RWPE1 (cell line): ENCODE results near the gene ABHD13.
"Not testable (repeated sequence)": the region's sequence is repeated elsewhere in the genome, so short reads cannot be mapped to it uniquely, and the experiment has no call there.

Source experiments
- CTCF ChIA-PET: fragments of 350-600 bp; sonication (Branson Sonifier 250); formaldehyde crosslinking; extraction: SDS; loops from one replicate; lab custom pipeline; 2021; lab: Yijun Ruan, JAX
- POLR2A ChIA-PET: fragments of 400-600 bp; formaldehyde crosslinking; extraction: SDS; loops from one replicate; lab custom pipeline; 2020; ENCODE audit warnings: antibody characterized with exemption; ENCODE audit not compliant: low non-redundant PET; lab: Yijun Ruan, JAX
- DNase-seq: peaks from one replicate; pipeline ENCODE4 v3.0.0; 2012; ENCODE audit warnings: low spot score
- H3K27ac ChIP-seq: fragments of 450-650 bp; 2 replicates; pipeline ENCODE4 v1.5.1; 2017
- TF ChIP-seq, protein P1 (sequence below): fragments of 450-650 bp; conservative IDR thresholded peaks from 2 replicates; pipeline ENCODE4 v1.5.1; 2017; ENCODE audit warnings: low read depth, mild to moderate bottlenecking

ABHD13 gene

DNA sequence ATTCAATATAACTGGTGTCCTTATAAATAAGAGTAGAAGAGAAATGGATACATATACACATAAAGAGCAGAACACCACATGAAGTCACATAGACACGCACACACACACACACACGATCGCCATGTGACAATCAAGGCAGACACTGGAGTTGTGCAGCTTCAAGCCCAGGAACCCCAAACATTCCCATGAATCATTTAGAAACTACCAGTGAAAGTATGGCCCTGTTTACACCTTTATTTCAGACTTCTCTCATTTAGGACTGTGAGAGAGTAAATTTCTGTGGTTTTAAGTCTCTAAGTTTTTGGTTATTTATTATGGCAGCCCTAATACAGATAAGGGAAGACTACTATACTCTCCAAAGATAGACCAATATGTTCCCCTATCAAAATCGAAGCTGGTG is 31.0 kb downstream of the ABHD13 start:
- no peak overlapping the region for H3K27ac ChIP-seq
- ChIA-PET POLR2A (no interaction called here), CTCF (no interaction called here)
- no peak for DNase-seq
- TF ChIP-seq, protein P1, sequence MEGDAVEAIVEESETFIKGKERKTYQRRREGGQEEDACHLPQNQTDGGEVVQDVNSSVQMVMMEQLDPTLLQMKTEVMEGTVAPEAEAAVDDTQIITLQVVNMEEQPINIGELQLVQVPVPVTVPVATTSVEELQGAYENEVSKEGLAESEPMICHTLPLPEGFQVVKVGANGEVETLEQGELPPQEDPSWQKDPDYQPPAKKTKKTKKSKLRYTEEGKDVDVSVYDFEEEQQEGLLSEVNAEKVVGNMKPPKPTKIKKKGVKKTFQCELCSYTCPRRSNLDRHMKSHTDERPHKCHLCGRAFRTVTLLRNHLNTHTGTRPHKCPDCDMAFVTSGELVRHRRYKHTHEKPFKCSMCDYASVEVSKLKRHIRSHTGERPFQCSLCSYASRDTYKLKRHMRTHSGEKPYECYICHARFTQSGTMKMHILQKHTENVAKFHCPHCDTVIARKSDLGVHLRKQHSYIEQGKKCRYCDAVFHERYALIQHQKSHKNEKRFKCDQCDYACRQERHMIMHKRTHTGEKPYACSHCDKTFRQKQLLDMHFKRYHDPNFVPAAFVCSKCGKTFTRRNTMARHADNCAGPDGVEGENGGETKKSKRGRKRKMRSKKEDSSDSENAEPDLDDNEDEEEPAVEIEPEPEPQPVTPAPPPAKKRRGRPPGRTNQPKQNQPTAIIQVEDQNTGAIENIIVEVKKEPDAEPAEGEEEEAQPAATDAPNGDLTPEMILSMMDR: no peak

DNA sequence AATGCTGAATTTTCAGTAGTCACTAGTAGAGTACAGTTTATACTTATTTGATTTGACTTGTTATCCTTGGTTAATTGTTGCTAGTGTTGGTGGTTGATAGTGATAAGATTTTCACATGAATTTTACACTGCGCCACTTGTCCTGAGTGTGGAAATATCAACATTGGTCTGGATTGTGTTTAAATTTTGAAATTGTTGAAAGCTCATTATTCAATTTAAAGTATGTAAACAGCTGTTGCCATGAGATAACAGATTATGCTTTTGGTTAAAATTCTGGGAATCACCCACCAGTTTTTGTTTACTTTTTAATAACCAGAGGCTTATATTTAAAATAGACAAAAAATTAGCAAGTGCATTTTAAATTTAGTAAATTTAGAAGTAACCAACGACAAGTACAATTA is 39.1 kb downstream of the ABHD13 start:
- no peak overlapping the region for H3K27ac ChIP-seq
- ChIA-PET CTCF (interaction anchor here (0.6 kb wide), 1 partner anchor 203 kb away, joined by 3 read pairs; no protein-coding TSS in a partner anchor), POLR2A (no interaction called here)
- TF ChIP-seq, protein P1: no peak
- DNase-seq: no peak

DNA sequence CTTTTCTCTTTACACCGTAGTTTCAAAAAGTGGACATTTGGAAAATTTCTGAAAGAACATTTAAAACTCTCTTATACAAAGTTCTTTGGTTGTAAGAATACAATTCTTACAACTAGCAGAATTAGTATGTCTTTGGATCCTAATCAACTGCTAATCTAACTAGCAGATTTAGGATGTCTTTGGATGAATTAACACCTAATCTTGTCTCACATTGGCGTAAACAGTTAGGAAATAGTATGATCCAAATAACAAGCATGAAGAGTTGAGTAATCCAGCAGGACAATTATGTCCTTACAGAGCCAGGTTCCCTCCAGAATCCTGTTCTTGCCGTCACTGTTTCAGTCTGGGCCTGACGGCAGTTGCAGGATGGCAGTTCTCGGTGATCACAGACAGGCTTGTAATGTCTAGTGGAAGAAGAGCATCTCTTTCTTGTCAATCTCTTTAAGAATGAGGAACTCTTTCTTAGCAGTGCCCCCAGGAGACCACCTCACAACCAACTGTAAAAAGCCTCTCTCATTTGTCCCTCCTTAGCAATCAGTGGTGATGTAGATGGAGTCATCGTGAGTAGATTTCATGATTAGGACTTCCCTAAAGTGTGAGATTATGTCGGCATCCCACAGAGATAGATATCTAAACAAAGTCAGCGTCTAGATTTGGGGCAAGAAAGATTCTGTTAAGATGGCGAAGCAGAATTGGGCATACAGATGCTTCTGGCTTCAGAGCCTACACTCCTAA is 45.6 kb downstream of the ABHD13 start:
- POLR2A ChIA-PET: no interaction called here
- no peak for DNase-seq
- CTCF ChIA-PET: no interaction called here
- TF ChIP-seq, protein P1: no peak
- H3K27ac ChIP-seq: no peak overlapping the region

DNA sequence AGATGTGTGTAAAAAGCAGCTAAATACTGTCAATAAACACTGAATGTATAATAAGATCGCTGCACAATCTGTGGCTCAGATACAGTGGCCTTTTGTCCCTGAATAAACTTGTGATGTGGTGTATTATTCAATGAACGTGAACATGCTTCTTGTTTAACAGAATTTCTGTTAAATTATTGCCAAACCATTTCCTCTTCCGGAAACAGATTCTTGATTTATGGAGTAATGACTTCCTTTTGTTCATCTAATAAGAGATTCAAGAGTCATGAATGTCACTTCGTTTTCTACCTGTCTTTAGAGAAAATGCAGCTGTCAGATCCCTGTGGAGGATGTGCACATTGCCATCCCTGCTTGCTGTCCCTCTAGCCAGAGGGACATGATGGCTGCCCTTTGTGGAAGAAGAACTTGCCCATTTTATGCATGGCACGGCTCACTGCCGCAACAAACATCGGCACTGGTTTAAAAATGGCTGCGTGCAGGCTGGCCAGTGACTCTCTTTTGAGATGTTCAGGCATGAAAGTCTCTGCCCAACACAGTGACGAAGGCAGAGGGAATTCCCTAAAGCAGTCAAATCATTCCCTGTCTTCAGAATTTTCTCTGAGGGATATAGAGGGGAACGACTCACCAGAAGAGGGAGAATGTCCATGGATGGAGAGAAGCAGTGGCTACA is 48.3 kb downstream of the ABHD13 start:
- DNase-seq: no peak
- ChIA-PET CTCF (no interaction called here), POLR2A (no interaction called here)
- no peak overlapping the region for H3K27ac ChIP-seq
- TF ChIP-seq, protein P1: no peak

DNA sequence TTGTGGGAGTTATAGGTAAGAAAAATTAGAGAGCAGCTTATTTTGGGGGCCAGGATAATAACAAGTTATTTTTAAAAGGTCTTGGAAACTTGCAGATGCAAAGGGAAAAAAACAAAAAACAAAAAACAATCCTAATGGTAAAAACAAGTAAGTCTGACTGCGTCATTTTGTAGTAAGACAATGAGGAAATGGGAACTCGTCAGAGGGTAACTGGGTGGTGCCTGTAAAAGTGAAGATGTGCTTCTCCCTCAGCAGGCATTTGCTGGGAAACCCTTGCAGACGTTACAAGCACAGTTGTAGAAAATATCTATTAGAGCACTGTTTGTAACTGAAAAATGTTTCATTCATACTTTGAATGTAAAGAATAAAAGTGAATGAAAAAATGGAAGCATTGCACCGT is 49.2 kb downstream of the ABHD13 start:
- ChIA-PET POLR2A (no interaction called here), CTCF (no interaction called here)
- no peak overlapping the region for H3K27ac ChIP-seq
- DNase-seq: no peak
- TF ChIP-seq, protein P1: no peak

DNA sequence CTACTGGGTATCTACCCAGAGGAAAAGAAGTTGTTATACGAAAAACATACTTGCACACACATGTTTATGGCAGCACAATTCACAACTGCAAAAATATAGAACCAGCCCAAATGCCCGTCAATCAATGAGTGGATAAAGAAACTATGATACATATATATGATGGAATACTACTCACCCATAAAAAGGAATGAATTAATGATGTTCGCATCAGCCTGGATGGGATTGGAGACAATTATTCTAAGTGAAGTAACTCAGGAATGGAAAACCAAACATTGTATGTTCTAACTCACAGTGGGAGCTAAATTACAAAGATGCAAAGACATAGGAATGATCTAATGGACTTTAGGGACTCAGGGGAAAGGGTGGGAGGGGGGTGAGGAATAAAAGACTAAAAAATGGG is 49.7 kb downstream of the ABHD13 start:
- CTCF ChIA-PET, POLR2A ChIA-PET, H3K27ac ChIP-seq, DNase-seq: not testable (repeated sequence)
